ENCODE measurements around the gene FLT3.
"Not testable (repeated sequence)": the region's sequence is repeated elsewhere in the genome, so short reads cannot be mapped to it uniquely, and the experiment has no call there.

The FLT3 gene

GRCh38 chr13:28097503-28097902 is 2.9 kb downstream of the FLT3 start:
- TF ChIP-seq CTCF (IDR thresholded peaks at IDR 0.05; ENCODE audit: low read depth, low read length): no peak
- peaks cover 80% of the 10 kb centered on the region for H3K27me3 ChIP-seq (ENCODE audit: insufficient read depth, low read depth, severe bottlenecking)
- no peak for DNase-seq
- H3K36me3 ChIP-seq: no peaks in the 10 kb centered on the region
- no peak overlapping the region for H3K4me3 ChIP-seq (ENCODE audit: low read depth, low read length)
- H3K27ac ChIP-seq: no peak overlapping the region
- peaks cover 6% of the 10 kb centered on the region for H3K9me3 ChIP-seq (ENCODE audit: severe bottlenecking)

GRCh38 chr13:28094306-28094705 is 6.1 kb downstream of the FLT3 start:
- no peak overlapping the region for H3K4me3 ChIP-seq (ENCODE audit: low read depth, low read length)
- peaks cover 6% of the 10 kb centered on the region for H3K9me3 ChIP-seq (ENCODE audit: severe bottlenecking)
- peaks cover 70% of the 10 kb centered on the region for H3K27me3 ChIP-seq (ENCODE audit: insufficient read depth, low read depth, severe bottlenecking)
- no peak for TF ChIP-seq CTCF (IDR thresholded peaks at IDR 0.05; ENCODE audit: low read depth, low read length)
- no peak overlapping the region for H3K27ac ChIP-seq
- no peaks in the 10 kb centered on the region for H3K36me3 ChIP-seq
- no peak for DNase-seq

GRCh38 chr13:28093881-28094280 is 6.5 kb downstream of the FLT3 start:
- H3K4me3 ChIP-seq (ENCODE audit: low read depth, low read length): no peak overlapping the region
- no peak for DNase-seq
- no peak for TF ChIP-seq CTCF (IDR thresholded peaks at IDR 0.05; ENCODE audit: low read depth, low read length)
- H3K27me3 ChIP-seq (ENCODE audit: insufficient read depth, low read depth, severe bottlenecking): peaks cover 71% of the 10 kb centered on the region
- no peaks in the 10 kb centered on the region for H3K36me3 ChIP-seq
- no peak overlapping the region for H3K27ac ChIP-seq
- peaks cover 6% of the 10 kb centered on the region for H3K9me3 ChIP-seq (ENCODE audit: severe bottlenecking)

- Histone ChIP-seq H3K27me3 (ENCODE audit: insufficient read depth, low read depth, severe bottlenecking) (peaks cover 67% of the 10 kb centered on the region), H3K27ac (no peak overlapping the region), H3K9me3 (ENCODE audit: severe bottlenecking) (no peaks in the 10 kb centered on the region), H3K4me3 (ENCODE audit: low read depth, low read length) (no peak overlapping the region), H3K36me3 (no peaks in the 10 kb centered on the region)
- no peak for TF ChIP-seq CTCF (IDR thresholded peaks at IDR 0.05; ENCODE audit: low read depth, low read length)
- no peak for DNase-seq
Observed at GRCh38 chr13:28092431-28092830, 7.9 kb downstream of the FLT3 start.

GRCh38 chr13:28089065-28089464 is 11.3 kb downstream of the FLT3 start:
- Histone ChIP-seq H3K27me3 (ENCODE audit: insufficient read depth, low read depth, severe bottlenecking) (peaks cover 55% of the 10 kb centered on the region), H3K4me3 (ENCODE audit: low read depth, low read length) (no peak overlapping the region), H3K9me3 (ENCODE audit: severe bottlenecking) (no peaks in the 10 kb centered on the region), H3K36me3 (no peaks in the 10 kb centered on the region), H3K27ac (no peak overlapping the region)
- TF ChIP-seq CTCF (IDR thresholded peaks at IDR 0.05; ENCODE audit: low read depth, low read length): no peak
- no peak for DNase-seq

GRCh38 chr13:28077820-28078219 is 22.6 kb downstream of the FLT3 start:
- not testable (repeated sequence) for H3K9me3 ChIP-seq (ENCODE audit: severe bottlenecking); H3K36me3 ChIP-seq; H3K4me3 ChIP-seq (ENCODE audit: low read depth, low read length); H3K27ac ChIP-seq; DNase-seq
- peaks cover 36% of the 10 kb centered on the region for H3K27me3 ChIP-seq (ENCODE audit: insufficient read depth, low read depth, severe bottlenecking)

Measured in WERI-Rb-1 (cell line).